ENCODE data around the gene LCE4A. TPM values are rescaled to one million over a fixed set of nuclear protein-coding genes. Genes with fewer than 3 reads are reported as not detected.

Gene LCE4A
- total RNA-seq, 1 donor from 2014 or later = not detected

DNA sequence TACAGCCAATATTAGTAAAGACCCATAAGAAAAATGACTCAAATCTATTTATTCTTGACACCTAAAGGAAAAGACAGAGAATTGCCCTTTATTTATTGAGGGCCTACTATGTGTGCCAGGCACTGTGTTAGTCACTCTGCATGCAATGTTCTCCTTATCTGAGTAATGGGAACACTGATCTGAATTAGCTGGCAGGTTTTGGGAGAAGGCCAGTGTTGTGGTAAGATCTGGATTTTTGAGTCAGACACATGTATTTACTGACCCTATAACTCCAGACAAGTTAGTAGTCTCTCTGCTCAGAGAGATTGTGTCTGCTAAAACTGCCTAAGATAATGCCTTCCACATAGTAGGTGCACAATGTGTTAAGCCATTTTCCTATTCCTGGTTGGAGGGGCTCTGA is 17.3 kb downstream of the LCE4A start:
- no peak overlapping the region for H3K4me3 Mint-ChIP-seq
- peaks cover 4% of the 10 kb centered on the region for H3K27me3 Mint-ChIP-seq
- H3K27ac Mint-ChIP-seq = no peak overlapping the region
- no peaks in the 10 kb centered on the region for H3K36me3 Mint-ChIP-seq (ENCODE audit: low read depth)
- H3K4me1 Mint-ChIP-seq = no peaks in the 10 kb centered on the region
- H3K9me3 Mint-ChIP-seq = no peaks in the 10 kb centered on the region
- intact Hi-C loops (cut with micrococcal nuclease) = no loop called here
- DNase-seq = no peak

- no peak overlapping the region for H3K27ac Mint-ChIP-seq
- no peak overlapping the region for H3K4me3 Mint-ChIP-seq
- H3K36me3 Mint-ChIP-seq (ENCODE audit: low read depth) = no peaks in the 10 kb centered on the region
- H3K27me3 Mint-ChIP-seq = peaks cover 2% of the 10 kb centered on the region
- intact Hi-C loops (cut with micrococcal nuclease) = no loop called here
- H3K4me1 Mint-ChIP-seq = no peaks in the 10 kb centered on the region
- no peaks in the 10 kb centered on the region for H3K9me3 Mint-ChIP-seq
- DNase-seq = no peak
Measured at GRCh38 chr1:152728986-152729385, 21.0 kb downstream of the LCE4A start.

GRCh38 chr1:152735648-152736047 is 27.7 kb downstream of the LCE4A start:
- Mint-ChIP-seq H3K4me1 (no peaks in the 10 kb centered on the region), H3K9me3 (no peaks in the 10 kb centered on the region), H3K27me3 (peaks cover 10% of the 10 kb centered on the region), H3K36me3 (ENCODE audit: low read depth) (no peaks in the 10 kb centered on the region), H3K27ac (no peak overlapping the region), H3K4me3 (no peak overlapping the region)
- no peak for DNase-seq
- intact Hi-C loops (cut with micrococcal nuclease) = no loop called here

GRCh38 chr1:152737997-152738396 is 30.0 kb downstream of the LCE4A start:
- no peaks in the 10 kb centered on the region for H3K4me1 Mint-ChIP-seq
- no peak overlapping the region for H3K27ac Mint-ChIP-seq
- no peak overlapping the region for H3K4me3 Mint-ChIP-seq
- H3K27me3 Mint-ChIP-seq = peaks cover 8% of the 10 kb centered on the region
- DNase-seq = no peak
- intact Hi-C loops (cut with micrococcal nuclease) = no loop called here
- no peaks in the 10 kb centered on the region for H3K36me3 Mint-ChIP-seq (ENCODE audit: low read depth)
- no peaks in the 10 kb centered on the region for H3K9me3 Mint-ChIP-seq

- no peak for DNase-seq
- H3K9me3 Mint-ChIP-seq = no peaks in the 10 kb centered on the region
- no peak overlapping the region for H3K4me3 Mint-ChIP-seq
- H3K27me3 Mint-ChIP-seq = peaks cover 8% of the 10 kb centered on the region
- H3K4me1 Mint-ChIP-seq = no peaks in the 10 kb centered on the region
- intact Hi-C loops (cut with micrococcal nuclease) = no loop called here
- H3K36me3 Mint-ChIP-seq (ENCODE audit: low read depth) = no peaks in the 10 kb centered on the region
- H3K27ac Mint-ChIP-seq = no peak overlapping the region
Measured at GRCh38 chr1:152739841-152740240, 31.9 kb downstream of the LCE4A start.

GRCh38 chr1:152741656-152742055 is 33.7 kb downstream of the LCE4A start:
- H3K4me1 Mint-ChIP-seq = no peaks in the 10 kb centered on the region
- H3K4me3 Mint-ChIP-seq = no peak overlapping the region
- peaks cover 7% of the 10 kb centered on the region for H3K27me3 Mint-ChIP-seq
- no peak overlapping the region for H3K27ac Mint-ChIP-seq
- intact Hi-C loops (cut with micrococcal nuclease) = no loop called here
- no peaks in the 10 kb centered on the region for H3K36me3 Mint-ChIP-seq (ENCODE audit: low read depth)
- DNase-seq = no peak
- no peaks in the 10 kb centered on the region for H3K9me3 Mint-ChIP-seq

- Mint-ChIP-seq H3K4me1 (no peaks in the 10 kb centered on the region), H3K4me3 (no peak overlapping the region), H3K36me3 (ENCODE audit: low read depth) (no peaks in the 10 kb centered on the region), H3K9me3 (no peaks in the 10 kb centered on the region), H3K27me3 (peaks cover 4% of the 10 kb centered on the region), H3K27ac (no peak overlapping the region)
- DNase-seq = no peak
- intact Hi-C loops (cut with micrococcal nuclease) = no loop called here
Measured at GRCh38 chr1:152743371-152744145, 35.6 kb downstream of the LCE4A start.

DNA sequence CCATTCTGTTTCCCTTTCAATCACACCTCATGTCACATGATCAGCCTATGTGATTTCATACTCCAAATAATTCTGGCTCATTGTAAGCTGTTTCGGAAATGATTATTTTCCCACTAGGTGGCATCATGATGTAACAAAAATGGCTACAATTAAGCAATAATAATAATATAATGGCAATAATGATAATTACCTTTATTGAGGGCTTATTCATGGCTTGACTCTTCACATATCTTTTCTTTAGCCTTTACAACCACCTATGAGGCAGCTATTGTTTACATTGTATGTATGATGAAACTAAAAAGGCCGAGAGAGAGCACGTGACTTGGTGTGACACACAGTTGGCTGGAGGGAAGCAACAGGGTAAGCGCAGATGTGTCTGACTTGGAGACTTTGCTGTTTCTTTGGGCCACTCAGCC is 37.3 kb downstream of the LCE4A start:
- no peak overlapping the region for H3K4me3 Mint-ChIP-seq
- intact Hi-C loops (cut with micrococcal nuclease) = no loop called here
- no peaks in the 10 kb centered on the region for H3K4me1 Mint-ChIP-seq
- peaks cover 6% of the 10 kb centered on the region for H3K27me3 Mint-ChIP-seq
- H3K27ac Mint-ChIP-seq = no peak overlapping the region
- H3K36me3 Mint-ChIP-seq (ENCODE audit: low read depth) = no peaks in the 10 kb centered on the region
- no peaks in the 10 kb centered on the region for H3K9me3 Mint-ChIP-seq
- no peak for DNase-seq

DNA sequence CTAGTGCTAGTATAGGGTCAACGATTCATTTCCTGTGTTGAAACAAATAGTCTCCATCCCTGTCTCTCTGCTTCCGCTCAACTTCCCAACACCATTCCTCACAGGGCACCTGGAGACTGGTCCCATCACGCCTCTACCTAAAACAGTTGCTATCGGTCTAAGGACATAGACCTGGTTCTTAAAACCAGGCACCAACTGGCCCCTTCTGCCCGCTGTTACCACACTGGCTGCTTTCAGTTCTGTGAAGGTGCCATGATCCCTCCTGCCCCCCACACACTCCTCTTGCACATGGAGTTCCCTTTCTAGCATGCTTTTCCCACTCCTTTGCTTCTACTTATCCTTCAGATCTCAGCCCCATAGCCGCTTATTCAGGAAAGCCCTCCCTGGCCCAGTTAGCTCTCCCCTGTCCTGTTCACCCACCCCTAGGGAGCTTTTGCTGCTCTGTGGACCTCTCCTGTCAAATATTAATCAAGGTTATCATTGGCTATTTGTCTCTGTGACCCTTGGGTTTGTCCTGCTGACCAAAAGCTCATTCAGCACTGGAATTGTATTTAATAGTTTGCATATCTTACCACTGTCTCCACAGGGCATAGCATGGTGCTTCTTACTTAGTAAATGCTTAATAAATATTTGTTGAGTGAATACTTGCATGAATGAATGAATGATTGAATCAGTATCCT is 37.9 kb downstream of the LCE4A start:
- no peak overlapping the region for H3K4me3 Mint-ChIP-seq
- intact Hi-C loops (cut with micrococcal nuclease) = no loop called here
- DNase-seq = no peak
- no peaks in the 10 kb centered on the region for H3K36me3 Mint-ChIP-seq (ENCODE audit: low read depth)
- peaks cover 9% of the 10 kb centered on the region for H3K27me3 Mint-ChIP-seq
- H3K4me1 Mint-ChIP-seq = no peaks in the 10 kb centered on the region
- no peaks in the 10 kb centered on the region for H3K9me3 Mint-ChIP-seq
- H3K27ac Mint-ChIP-seq = no peak overlapping the region

- peaks cover 9% of the 10 kb centered on the region for H3K27me3 Mint-ChIP-seq
- H3K36me3 Mint-ChIP-seq (ENCODE audit: low read depth) = no peaks in the 10 kb centered on the region
- no peaks in the 10 kb centered on the region for H3K4me1 Mint-ChIP-seq
- no peaks in the 10 kb centered on the region for H3K9me3 Mint-ChIP-seq
- DNase-seq = no peak
- H3K4me3 Mint-ChIP-seq = no peak overlapping the region
- H3K27ac Mint-ChIP-seq = no peak overlapping the region
- intact Hi-C loops (cut with micrococcal nuclease) = no loop called here
Measured at GRCh38 chr1:152747831-152748230, 39.9 kb downstream of the LCE4A start.

GRCh38 chr1:152752225-152752624 is 44.3 kb downstream of the LCE4A start:
- Mint-ChIP-seq H3K4me3 (no peak overlapping the region), H3K27me3 (peaks cover 9% of the 10 kb centered on the region), H3K4me1 (no peaks in the 10 kb centered on the region), H3K27ac (no peak overlapping the region), H3K9me3 (no peaks in the 10 kb centered on the region), H3K36me3 (ENCODE audit: low read depth) (no peaks in the 10 kb centered on the region)
- DNase-seq = peak; percentile 33
- intact Hi-C loops (cut with micrococcal nuclease) = no loop called here

DNA sequence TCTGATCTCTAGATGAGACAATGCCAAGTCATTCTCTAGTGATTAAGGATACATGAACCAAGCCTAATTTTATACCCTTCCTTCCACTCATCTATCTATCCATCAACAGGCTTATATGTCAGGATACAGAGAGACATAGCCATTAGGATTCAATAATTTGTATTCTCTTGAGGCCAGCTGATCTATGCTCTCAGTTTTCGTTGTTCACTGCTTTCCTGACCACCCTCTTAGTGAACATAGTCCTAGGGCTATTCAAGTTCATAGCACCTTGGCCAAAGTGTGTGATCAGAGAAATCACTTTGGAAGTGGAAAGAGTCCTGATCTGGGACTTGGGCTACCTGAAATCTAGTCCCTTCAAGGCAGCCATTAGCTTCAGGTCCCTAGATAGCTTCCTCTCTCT is 45.6 kb downstream of the LCE4A start:
- Mint-ChIP-seq H3K27ac (no peak overlapping the region), H3K4me3 (no peak overlapping the region), H3K36me3 (ENCODE audit: low read depth) (no peaks in the 10 kb centered on the region), H3K4me1 (no peaks in the 10 kb centered on the region), H3K27me3 (peaks cover 7% of the 10 kb centered on the region), H3K9me3 (no peaks in the 10 kb centered on the region)
- DNase-seq = no peak
- intact Hi-C loops (cut with micrococcal nuclease) = no loop called here

DNA sequence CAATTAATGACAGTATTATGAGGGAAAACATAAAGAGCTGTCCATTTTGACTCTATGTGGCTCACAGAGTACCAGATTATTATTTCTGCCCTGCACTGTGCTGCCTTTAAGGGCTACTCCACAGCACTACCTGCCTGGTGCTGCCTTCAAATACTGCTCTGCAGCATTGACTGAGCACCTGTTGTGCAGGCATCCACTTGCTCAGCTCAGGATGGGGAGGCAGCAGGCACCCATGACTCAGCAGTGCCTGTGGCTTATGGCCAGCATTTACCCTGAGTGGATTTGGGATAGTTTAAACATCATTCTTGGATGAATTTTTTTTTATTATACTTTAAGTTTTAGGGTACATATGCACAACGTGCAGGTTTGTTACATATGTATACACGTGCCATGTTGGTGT is 48.9 kb downstream of the LCE4A start:
- Mint-ChIP-seq H3K4me1 (no peaks in the 10 kb centered on the region), H3K27me3 (no peaks in the 10 kb centered on the region), H3K4me3 (no peak overlapping the region), H3K9me3 (no peaks in the 10 kb centered on the region), H3K36me3 (ENCODE audit: low read depth) (no peaks in the 10 kb centered on the region), H3K27ac (no peak overlapping the region)
- no peak for DNase-seq
- intact Hi-C loops (cut with micrococcal nuclease) = no loop called here

DNA sequence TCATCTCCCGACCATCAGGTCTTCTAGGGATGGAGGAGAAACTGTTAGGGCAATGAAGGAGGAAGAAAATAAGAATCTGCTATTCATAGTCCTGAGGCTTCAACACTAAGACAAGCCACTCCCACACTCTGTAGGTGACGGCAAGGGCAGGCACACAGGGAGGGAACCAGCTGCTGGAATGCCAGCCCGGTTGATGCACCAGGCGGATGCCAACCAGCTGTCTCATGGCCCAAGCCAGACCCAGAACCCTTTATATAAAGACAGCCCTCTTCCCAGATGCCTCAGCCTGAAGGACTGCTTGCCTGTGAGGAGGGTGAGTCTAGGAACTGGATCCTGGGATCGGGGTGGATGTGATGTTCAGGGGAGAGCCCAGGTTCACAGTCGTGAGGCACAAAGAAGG is 49.8 kb downstream of the LCE4A start, which contains the start of gene KPRP:
Gene KPRP, plus strand, starts transcription at position 279 of the 400 bp plus-strand sequence. CDS start 1,564 bp downstream, outside the sequence.
- no peaks in the 10 kb centered on the region for H3K36me3 Mint-ChIP-seq (ENCODE audit: low read depth)
- intact Hi-C loops (cut with micrococcal nuclease) = no loop called here
- H3K4me3 Mint-ChIP-seq = no peak within 1 kb of the TSS
- no peaks in the 10 kb centered on the region for H3K9me3 Mint-ChIP-seq
- no peaks in the 10 kb centered on the region for H3K4me1 Mint-ChIP-seq
- H3K27ac Mint-ChIP-seq = no peak within 1 kb of the TSS
- H3K27me3 Mint-ChIP-seq = no peaks in the 10 kb centered on the region
- no peak for DNase-seq
